Measurements from ENCODE around the gene RAET1G. TPM values are rescaled to one million over a fixed set of nuclear protein-coding genes. Genes with fewer than 3 reads are reported as not detected.
"Not testable (repeated sequence)": the region's sequence is repeated elsewhere in the genome, so short reads cannot be mapped to it uniquely, and the experiment has no call there.

Gene RAET1G
- total RNA-seq, 1 donor from 2014 or later: 0.60 TPM

DNA sequence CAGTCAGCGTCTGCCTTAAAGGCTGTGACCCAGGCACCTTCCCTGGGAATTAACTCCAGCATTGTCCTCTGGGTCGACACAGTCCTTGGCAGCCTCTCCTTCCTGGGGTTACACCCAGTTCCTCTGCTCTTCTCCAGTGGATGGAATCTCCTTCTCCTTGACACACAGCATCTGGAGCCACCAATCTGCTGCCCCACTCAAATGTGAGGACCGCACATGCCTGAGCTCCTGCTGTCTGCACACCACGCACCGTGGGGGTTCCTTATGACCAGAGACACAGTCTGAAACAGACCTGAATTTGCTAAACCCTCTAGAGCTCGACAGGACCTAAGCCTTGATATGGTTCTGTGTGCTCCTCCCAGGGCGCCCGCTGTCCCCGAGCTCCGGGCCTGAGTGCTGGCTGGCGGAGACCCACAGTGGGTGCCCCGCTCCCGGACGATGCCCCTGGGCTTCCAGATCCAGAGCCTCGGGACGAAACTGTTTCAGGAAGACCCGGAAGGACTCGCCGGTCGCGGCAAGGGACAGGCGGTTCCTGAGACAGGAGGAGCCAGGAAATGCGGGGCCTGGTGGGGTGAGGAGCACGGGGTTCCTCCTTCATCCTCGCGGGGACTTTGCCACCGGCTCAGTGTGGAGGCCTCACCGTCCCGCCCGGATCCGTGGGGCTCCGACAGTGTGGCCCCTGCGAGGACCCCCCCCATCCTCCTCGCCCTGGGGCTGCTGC is 2.5 kb upstream of the RAET1G start:
- H3K27me3 Mint-ChIP-seq (ENCODE audit: low read depth): peaks cover 34% of the 10 kb centered on the region
- no peaks in the 10 kb centered on the region for H3K36me3 Mint-ChIP-seq (ENCODE audit: low read depth)
- no peaks in the 10 kb centered on the region for H3K9me3 Mint-ChIP-seq (ENCODE audit: low read depth)
- H3K4me3 Mint-ChIP-seq (ENCODE audit: unreplicated experiment): peak overlapping the region; percentile 79
- TF ChIP-seq, protein P1, sequence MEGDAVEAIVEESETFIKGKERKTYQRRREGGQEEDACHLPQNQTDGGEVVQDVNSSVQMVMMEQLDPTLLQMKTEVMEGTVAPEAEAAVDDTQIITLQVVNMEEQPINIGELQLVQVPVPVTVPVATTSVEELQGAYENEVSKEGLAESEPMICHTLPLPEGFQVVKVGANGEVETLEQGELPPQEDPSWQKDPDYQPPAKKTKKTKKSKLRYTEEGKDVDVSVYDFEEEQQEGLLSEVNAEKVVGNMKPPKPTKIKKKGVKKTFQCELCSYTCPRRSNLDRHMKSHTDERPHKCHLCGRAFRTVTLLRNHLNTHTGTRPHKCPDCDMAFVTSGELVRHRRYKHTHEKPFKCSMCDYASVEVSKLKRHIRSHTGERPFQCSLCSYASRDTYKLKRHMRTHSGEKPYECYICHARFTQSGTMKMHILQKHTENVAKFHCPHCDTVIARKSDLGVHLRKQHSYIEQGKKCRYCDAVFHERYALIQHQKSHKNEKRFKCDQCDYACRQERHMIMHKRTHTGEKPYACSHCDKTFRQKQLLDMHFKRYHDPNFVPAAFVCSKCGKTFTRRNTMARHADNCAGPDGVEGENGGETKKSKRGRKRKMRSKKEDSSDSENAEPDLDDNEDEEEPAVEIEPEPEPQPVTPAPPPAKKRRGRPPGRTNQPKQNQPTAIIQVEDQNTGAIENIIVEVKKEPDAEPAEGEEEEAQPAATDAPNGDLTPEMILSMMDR (IDR thresholded peaks at IDR 0.05): no peak
- H3K4me1 Mint-ChIP-seq (ENCODE audit: low read depth): peaks cover 25% of the 10 kb centered on the region
- H3K27ac Mint-ChIP-seq (ENCODE audit: unreplicated experiment): no peak overlapping the region
- no peak for DNase-seq (ENCODE audit: low spot score)

DNA sequence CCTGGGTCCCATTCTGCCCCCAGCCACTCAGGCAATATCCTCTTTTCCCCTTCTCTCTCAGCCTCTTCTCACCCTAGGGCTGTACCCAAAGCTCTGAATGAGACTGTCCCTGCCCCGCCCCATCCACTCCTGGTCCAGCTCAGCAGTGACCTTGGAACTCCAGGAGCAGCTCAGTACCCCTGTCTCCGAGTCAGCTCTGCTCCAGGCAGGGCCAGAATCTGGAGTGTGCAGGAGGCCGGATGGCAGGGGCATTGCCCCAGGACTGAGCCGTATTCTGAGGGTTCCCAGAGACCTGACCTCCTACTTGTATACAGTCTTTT is 2.0 kb upstream of the RAET1G start:
- DNase-seq (ENCODE audit: low spot score): no peak
- H3K9me3 Mint-ChIP-seq (ENCODE audit: low read depth): no peaks in the 10 kb centered on the region
- H3K27me3 Mint-ChIP-seq (ENCODE audit: low read depth): peaks cover 28% of the 10 kb centered on the region
- H3K27ac Mint-ChIP-seq (ENCODE audit: unreplicated experiment): no peak overlapping the region
- peak overlapping the region; percentile 79 for H3K4me3 Mint-ChIP-seq (ENCODE audit: unreplicated experiment)
- peaks cover 25% of the 10 kb centered on the region for H3K4me1 Mint-ChIP-seq (ENCODE audit: low read depth)
- TF ChIP-seq, protein P1 (IDR thresholded peaks at IDR 0.05): no peak
- peaks cover 2% of the 10 kb centered on the region for H3K36me3 Mint-ChIP-seq (ENCODE audit: low read depth)

DNA sequence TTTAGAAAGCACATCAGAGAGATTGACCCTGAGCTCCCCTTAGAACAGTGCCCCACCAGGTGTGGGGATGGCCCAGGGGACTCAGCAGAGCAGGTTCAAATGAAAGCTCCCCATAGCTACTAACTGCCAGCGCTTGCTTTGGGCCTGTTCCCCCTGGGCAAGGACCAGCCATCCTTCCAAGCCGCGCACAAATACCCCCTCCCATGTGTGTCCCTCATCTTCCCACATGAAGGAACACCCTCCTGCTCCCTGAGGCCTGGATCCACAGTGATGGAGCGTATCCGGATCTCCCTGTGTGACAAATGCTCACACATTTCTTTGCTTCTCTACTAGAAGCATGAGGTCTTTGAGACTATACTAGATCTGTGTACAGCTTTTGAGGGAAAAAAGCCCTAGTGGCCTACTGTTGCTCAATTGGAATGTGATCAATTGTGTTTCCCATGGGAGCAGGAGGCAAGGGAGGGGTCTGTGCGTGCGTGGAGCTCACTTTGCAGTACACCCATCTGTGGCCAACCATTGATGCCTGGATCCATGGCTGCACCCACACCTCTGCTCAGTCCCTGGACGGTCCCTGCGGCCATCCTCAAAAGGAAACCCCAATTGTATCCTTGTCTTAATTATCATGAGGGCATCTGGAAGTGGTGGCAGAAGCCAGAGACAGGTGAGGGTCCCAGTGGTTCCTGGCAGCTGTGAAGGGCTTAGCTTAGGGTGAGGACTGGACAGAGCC is 1.4 kb upstream of the RAET1G start:
- H3K4me1 Mint-ChIP-seq (ENCODE audit: low read depth): peaks cover 25% of the 10 kb centered on the region
- TF ChIP-seq, protein P1 (IDR thresholded peaks at IDR 0.05): no peak
- no peak overlapping the region for H3K4me3 Mint-ChIP-seq (ENCODE audit: unreplicated experiment)
- peaks cover 2% of the 10 kb centered on the region for H3K36me3 Mint-ChIP-seq (ENCODE audit: low read depth)
- no peak for DNase-seq (ENCODE audit: low spot score)
- peaks cover 23% of the 10 kb centered on the region for H3K27me3 Mint-ChIP-seq (ENCODE audit: low read depth)
- H3K9me3 Mint-ChIP-seq (ENCODE audit: low read depth): no peaks in the 10 kb centered on the region
- H3K27ac Mint-ChIP-seq (ENCODE audit: unreplicated experiment): no peak overlapping the region

DNA sequence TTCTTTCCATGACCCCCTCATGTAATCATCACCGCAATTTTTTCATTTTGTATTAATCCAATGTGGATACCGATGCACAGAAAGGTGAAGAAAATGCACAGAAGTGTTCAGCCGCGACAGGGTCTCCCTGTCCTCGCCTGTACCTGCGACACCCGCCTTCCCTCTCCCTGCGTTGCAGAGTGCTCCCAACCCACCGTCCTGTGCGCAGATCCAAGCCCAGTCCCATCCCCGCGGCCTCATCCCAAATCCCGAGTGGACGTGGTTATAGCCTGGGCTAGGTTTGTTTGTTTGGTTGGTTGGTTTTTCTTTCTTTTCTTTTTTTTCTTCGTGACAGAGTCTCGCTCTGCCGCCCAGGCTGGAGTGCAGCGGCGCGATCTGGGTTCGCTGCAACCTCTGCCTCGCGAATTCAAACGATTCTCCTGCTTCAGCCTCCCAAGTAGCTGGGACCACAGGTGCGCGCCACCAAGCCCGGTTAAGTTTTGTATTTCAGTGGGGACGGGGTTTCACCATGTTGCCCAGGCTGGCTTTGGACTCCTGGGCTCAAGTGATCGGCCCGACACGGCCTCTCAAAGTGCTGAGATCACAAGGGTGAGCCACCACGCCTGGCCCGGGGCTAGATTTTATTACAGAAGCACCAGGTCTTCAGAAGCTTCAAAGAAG is 536 bp upstream of the RAET1G start:
- TF ChIP-seq, protein P1 (IDR thresholded peaks at IDR 0.05): peak; percentile 18
- peaks cover 15% of the 10 kb centered on the region for H3K27me3 Mint-ChIP-seq (ENCODE audit: low read depth)

DNA sequence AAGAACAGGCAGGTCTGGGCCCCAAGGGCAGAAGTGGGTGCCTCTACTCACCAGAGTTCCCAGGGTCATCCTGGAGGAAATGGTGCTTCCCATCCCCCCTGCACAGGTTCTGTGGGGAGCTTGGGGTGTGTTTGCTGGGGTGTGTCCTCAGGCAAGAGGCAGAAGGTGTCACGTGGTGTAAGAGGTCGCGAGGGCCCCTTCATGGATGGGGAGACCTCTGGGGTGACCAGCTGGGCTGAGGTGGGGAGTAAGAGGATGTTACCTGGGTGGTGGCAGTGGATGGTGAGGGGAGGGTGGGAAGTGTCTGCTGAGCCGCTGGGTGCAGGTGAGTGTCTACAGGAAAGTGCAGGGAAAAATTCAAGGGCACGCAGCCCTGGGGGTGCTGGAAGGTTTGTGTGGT is 830 bp downstream of the RAET1G start:
- Mint-ChIP-seq H3K4me1 (ENCODE audit: low read depth) (peaks cover 25% of the 10 kb centered on the region), H3K4me3 (ENCODE audit: unreplicated experiment) (peak overlapping the region; percentile 83)
- DNase-seq (ENCODE audit: low spot score): peak; percentile 77
- H3K27me3 Mint-ChIP-seq (ENCODE audit: low read depth); H3K36me3 Mint-ChIP-seq (ENCODE audit: low read depth); H3K9me3 Mint-ChIP-seq (ENCODE audit: low read depth); H3K27ac Mint-ChIP-seq (ENCODE audit: unreplicated experiment): not testable (repeated sequence)

More for the DNA sequence above, 536 bp upstream of the RAET1G start:
- peak overlapping the region; percentile 83 for H3K4me3 Mint-ChIP-seq (ENCODE audit: unreplicated experiment)
- peak overlapping the region; percentile 15 for H3K27ac Mint-ChIP-seq (ENCODE audit: unreplicated experiment)
- peaks cover 25% of the 10 kb centered on the region for H3K4me1 Mint-ChIP-seq (ENCODE audit: low read depth)
- H3K9me3 Mint-ChIP-seq (ENCODE audit: low read depth): no peaks in the 10 kb centered on the region
- peak; percentile 69 for DNase-seq (ENCODE audit: low spot score)
- peaks cover 2% of the 10 kb centered on the region for H3K36me3 Mint-ChIP-seq (ENCODE audit: low read depth)
